K562 (cell line): ENCODE measurements around the gene ALDH1A2. TPM values are rescaled to one million over a fixed set of nuclear protein-coding genes. Genes with fewer than 3 reads are reported as not detected.

Source experiments
- ARID4B ChIP-seq: sonication (generic); formaldehyde crosslinking; IDR thresholded peaks from 2 replicates; pipeline ENCODE4 v1.8.0; 2022; ENCODE audit warnings: mild to moderate bottlenecking, missing genetic modification reagents
- CCNT2 ChIP-seq: IDR thresholded peaks from 2 replicates; pipeline ENCODE4 v1.6.1; 2011; ENCODE audit warnings: borderline replicate concordance, low read depth, mild to moderate bottlenecking, moderate library complexity, mixed read lengths, low read length; ENCODE audit not compliant: insufficient read length; ENCODE audit errors: extremely low read depth
- ELF2 ChIP-seq: fragments of 250-450 bp; sonication (Bioruptor Pico); IDR thresholded peaks from 2 replicates; pipeline ENCODE4 v1.5.0; 2021; ENCODE audit warnings: mild to moderate bottlenecking
- ETV6 ChIP-seq, 3 experiments: fragments of 150-350 bp in 1 of 3; sonication (generic) in 1 of 3; formaldehyde crosslinking in 1 of 3; IDR thresholded peaks; 2 replicates each; pipeline versions ENCODE4 v1.6.1 to v1.8.0; 2014 to 2022; ENCODE audit warnings: borderline replicate concordance in 2 of 3, low read depth in 2 of 3, antibody characterized with exemption in 1 of 3, low read length in 1 of 3, mild to moderate bottlenecking in 1 of 3, missing genetic modification reagents in 1 of 3
- NFRKB ChIP-seq: fragments of 450-650 bp; IDR thresholded peaks from 2 replicates; pipeline ENCODE4 v1.6.1; 2016; ENCODE audit warnings: low read depth
- PCBP2 ChIP-seq: fragments of 200-400 bp; formaldehyde crosslinking; IDR thresholded peaks from 2 replicates; pipeline ENCODE4 v1.6.1; 2018; ENCODE audit warnings: low read length, low read depth, mild to moderate bottlenecking, moderate library complexity; ENCODE audit not compliant: poor library complexity, severe bottlenecking
- PURB ChIP-seq: sonication (generic); formaldehyde crosslinking; IDR thresholded peaks from 2 replicates; pipeline ENCODE4 v1.9.0; 2021; ENCODE audit warnings: low read depth, mild to moderate bottlenecking, missing genetic modification reagents
- SAFB ChIP-seq: fragments of 200-400 bp; formaldehyde crosslinking; IDR thresholded peaks from 2 replicates; pipeline ENCODE4 v1.6.1; 2017; ENCODE audit warnings: low read depth, low read length, borderline replicate concordance
- THRAP3 ChIP-seq: fragments of 450-650 bp; IDR thresholded peaks from 2 replicates; pipeline ENCODE4 v1.6.1; 2016; ENCODE audit warnings: mild to moderate bottlenecking, inconsistent platforms, borderline replicate concordance
- ZBED1 ChIP-seq: IDR thresholded peaks from 2 replicates; pipeline ENCODE4 v1.6.1; 2014
- ZBTB26 ChIP-seq: fragments of 450-650 bp; formaldehyde crosslinking; IDR thresholded peaks from 2 replicates; pipeline ENCODE4 v1.4.0; 2022; ENCODE audit warnings: missing genetic modification characterization
- ZBTB33 ChIP-seq: sonication (generic); formaldehyde crosslinking; IDR thresholded peaks from 2 replicates; pipeline ENCODE4 v1.8.1; 2023; ENCODE audit warnings: mild to moderate bottlenecking, missing genetic modification reagents
- ZBTB5 ChIP-seq: fragments of 450-650 bp; IDR thresholded peaks from 2 replicates; pipeline ENCODE4 v1.6.1; 2017; ENCODE audit warnings: antibody characterized with exemption
- ZNF655 ChIP-seq: fragments of 250-450 bp; sonication (Bioruptor Pico); IDR thresholded peaks from 2 replicates; pipeline ENCODE4 v1.5.0; 2021
- ZNF740 ChIP-seq, 3 experiments: fragments of 200-800 bp in 1 of 3; sonication (Bioruptor generic) in 1 of 3; sonication (generic) in 1 of 3; formaldehyde crosslinking in 1 of 3; IDR thresholded peaks; 2 replicates each; pipeline versions ENCODE4 v1.6.1 to v1.8.0; 2016 to 2022; ENCODE audit warnings: mild to moderate bottlenecking in 2 of 3, missing compliant biosample characterization in 2 of 3, missing genetic modification characterization in 2 of 3, missing genetic modification reagents in 1 of 3
- polyA plus RNA-seq, 8 experiments: library from polyadenylated mRNA; depleted of rRNA in 4 of 8; stranded (reverse) in 5 of 8; unstranded in 3 of 8; fragments of >200 nt; fragmentation: Nextera tagmentation in 2 of 8; fragmentation: Illumina TruSeq in 1 of 8; extraction: Ambion mirVana in 2 of 8; extraction: Trizol in 1 of 8; gene quantifications; 2 replicates each; pipeline versions ENCODE4 v1.2.1 to v1.2.3, GENCODE V29; 2011 to 2014; ENCODE audit warnings: inconsistent platforms in 1 of 8, missing spikeins in 1 of 8
- total RNA-seq, 7 experiments: library from RNA; depleted of rRNA in 6 of 7; stranded (reverse); fragments of >200 nt in 6 of 7; fragmentation: Illumina TruSeq in 2 of 7; extraction: Trizol in 2 of 7; gene quantifications; 2 replicates each; pipeline versions ENCODE4 v1.2.1 to v1.2.3, GENCODE V29; 2011 to 2021; ENCODE audit warnings: low replicate concordance in 1 of 7

The ALDH1A2 gene
- total and polyA plus RNA-seq, 9 of the 15 experiments (the other 6 are each of a cell fraction or from before 2014, with no cell fraction given) = 115 to 393 (median 333) TPM

GRCh38 chr15:58114812-58115211 lies 49.3 kb upstream of the ALDH1A2 start (continued):
- TF ChIP-seq ARID4B (CRISPR knock-in tag) (no peak), ELF2 (CRISPR knock-in tag) (no peak), ZBTB33 (CRISPR knock-in tag) (no peak), THRAP3 (no peak), PURB (no peak), NFRKB (no peak), ZNF740 (CRISPR knock-in tag; IDR thresholded peaks at IDR 0.05) (no peak), ZNF740 (tag; IDR thresholded peaks at IDR 0.05) (no peak), ZBTB26 (CRISPR knock-in tag) (no peak), ZBED1 (no peak), SAFB (no peak), CCNT2 (no peak), ZBTB5 (no peak), ZNF655 (CRISPR knock-in tag) (no peak), PCBP2 (no peak), ETV6 (IDR thresholded peaks at IDR 0.05; ENCODE audit: borderline replicate concordance in 1 of 2, low read depth in 2 of 2, low read length in 1 of 2) (no peak), ETV6 (CRISPR knock-in tag; IDR thresholded peaks at IDR 0.05; ENCODE audit: borderline replicate concordance) (no peak)
